Lower leg skin (tissue), 3 donors: Measurements from ENCODE around the gene DHRS1.

Source experiments
- CTCF ChIP-seq, 3 donors: fragments of 450-650 bp; IDR thresholded peaks; one replicate each; pipeline ENCODE4 v1.5.1; 2016; ENCODE audit warnings: antibody characterized with exemption in 3 of 3, mild to moderate bottlenecking in 3 of 3, moderate library complexity in 2 of 3
- POLR2A ChIP-seq, 2 donors: fragments of 450-650 bp; IDR thresholded peaks; one replicate each; pipeline ENCODE4 v1.6.1; 2016 to 2017; ENCODE audit warnings: antibody characterized with exemption in 2 of 2, mild to moderate bottlenecking in 1 of 2, moderate library complexity in 1 of 2

GRCh38 chr14:24291446-24292117 lies 8.0 kb downstream of the DHRS1 start:
- TF ChIP-seq CTCF (IDR thresholded peaks at IDR 0.05): no peak
- no peak for TF ChIP-seq POLR2A (IDR thresholded peaks at IDR 0.05)
